CD4-positive, alpha-beta T cell treated with Interleukin-4 for 1 hour (primary cell): ENCODE data around the gene PLCB4.

ENCODE experiments used
- DNase-seq, 2 donors: peaks; one replicate each; pipeline ENCODE4 v3.0.0-alpha.2; 2020 to 2022

Gene PLCB4

DNA sequence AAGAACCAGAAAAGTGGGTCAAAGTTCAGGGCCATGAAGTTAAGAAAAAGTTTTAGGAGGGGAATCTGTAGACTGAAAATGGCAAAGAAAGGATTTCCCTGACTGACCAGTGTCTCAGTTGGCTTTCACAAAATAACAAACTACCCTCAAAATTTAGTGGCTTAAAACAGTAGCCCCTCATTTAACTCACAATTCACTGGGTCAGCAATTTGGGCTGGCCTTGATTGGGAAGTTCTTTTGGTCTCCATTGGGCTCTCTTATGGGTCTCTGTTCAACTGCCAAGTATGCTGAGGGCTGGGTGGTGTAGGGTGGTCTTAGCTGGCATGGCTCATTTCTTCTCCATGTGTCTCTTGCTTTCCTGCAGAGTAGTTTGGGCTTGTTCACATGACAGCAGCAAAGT lies 161.5 kb downstream of the PLCB4 start:
- no peak for DNase-seq

DNA sequence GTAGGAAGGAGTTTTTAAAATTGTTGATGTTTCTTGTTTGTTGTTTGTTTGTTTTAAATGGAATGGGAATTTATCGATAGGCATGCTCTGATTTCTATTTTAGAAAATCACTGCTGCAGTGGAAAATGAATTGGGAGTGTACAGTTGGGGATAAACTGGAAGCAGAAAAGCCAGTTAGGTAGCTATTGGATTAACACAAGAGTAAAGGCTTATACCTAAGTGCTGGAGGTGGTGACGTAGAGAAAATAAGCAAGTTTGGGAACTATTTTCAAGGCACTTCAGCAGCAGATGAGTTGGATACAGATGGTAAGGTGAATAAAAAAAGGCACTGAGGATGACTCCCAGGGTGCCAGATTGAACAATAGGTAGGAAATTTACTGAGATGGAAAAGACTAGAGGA lies 164.9 kb downstream of the PLCB4 start:
- no peak for DNase-seq

DNA sequence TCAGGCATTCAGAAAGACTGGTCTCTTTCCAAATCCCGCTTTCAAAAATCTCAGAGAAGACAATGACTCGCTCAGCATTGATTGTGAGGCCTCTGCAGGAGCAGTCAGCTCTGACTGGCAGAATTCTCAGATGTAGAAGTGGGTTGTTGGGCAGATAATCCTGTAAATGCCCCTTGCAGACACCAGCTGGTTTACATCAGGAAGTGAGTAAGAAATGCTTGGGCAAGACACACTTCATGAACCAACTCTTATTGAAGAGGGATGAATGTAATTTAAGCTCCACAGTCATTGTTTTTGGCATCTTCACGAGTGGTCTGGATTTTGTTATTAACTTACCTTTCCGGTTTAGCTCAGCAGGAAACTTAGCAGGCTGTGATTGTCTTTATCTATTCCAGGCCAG lies 166.6 kb downstream of the PLCB4 start:
- no peak for DNase-seq

DNA sequence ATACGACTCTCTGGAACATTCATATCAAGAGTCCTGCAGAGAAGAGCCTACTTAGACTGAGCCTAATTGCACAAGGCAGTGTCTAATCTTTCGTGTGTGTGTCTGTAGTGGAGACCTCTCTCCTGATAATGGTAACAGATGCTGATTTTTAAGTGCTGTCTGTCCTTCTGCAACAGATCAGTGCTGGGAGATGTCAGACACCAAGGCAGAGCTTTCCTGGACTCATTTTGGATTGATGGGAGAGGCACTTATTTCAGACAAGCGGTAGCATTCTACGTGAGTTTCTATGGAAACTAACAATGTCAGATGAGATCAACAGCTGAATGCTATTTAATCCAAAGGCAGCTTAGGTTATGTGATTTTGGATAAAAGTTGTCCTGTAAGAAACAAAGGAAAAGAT lies 167.6 kb downstream of the PLCB4 start:
- no peak for DNase-seq

DNA sequence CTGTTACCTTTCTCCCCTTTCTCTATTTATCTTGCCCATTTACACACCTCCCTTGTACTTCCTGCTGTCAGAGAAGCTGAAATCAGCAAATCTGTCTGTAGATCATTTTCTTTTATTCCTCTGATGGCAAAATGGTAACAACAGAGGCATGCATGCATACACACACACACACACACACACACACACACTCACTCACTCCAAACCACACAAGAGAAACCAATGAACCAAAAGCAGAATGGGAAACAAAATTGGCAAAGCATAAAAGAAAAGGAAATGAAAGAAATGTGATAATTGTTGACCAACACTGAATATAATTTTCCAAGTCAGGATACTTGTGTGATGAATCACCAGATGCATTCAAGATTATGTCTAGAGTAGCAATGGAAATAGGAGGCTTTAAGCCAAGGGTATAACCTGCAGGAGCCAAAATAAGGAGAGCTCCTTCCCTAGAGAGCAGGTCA lies 172.4 kb downstream of the PLCB4 start:
- no peak for DNase-seq

DNA sequence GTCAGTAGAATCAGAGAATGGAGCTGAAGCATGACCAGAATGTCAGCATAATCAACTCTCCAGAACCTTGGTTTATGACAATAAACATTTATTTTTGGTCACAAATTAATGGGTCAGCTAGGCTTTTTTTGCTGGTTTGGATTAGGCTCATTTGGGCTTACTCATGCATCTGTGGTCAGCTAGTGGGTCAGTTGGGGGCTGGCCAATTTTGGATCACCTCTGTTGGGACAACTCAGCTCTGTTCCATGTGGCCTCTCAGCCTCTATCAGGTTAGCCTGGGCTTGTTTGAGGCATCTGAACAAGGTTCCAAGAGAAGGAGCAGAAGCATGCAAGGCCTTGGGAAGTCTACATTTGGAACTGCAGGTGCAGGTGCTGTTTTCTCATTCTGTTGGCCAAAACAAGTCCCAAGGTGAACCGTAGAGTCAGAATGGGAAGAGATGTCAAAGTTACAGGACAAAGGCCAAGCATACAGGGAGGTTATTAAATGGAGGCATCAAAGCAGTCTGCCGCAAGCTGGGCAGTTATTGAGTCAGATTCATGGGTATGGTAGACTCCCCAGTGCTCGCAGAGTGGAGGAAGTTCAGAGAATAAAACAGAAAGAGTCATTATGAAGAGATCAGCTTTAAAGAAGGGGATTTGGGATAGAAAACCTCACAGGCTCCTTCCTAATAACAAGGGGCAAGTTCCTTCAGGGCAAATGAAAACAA lies 173.0 kb downstream of the PLCB4 start:
- DNase-seq: no peak

DNA sequence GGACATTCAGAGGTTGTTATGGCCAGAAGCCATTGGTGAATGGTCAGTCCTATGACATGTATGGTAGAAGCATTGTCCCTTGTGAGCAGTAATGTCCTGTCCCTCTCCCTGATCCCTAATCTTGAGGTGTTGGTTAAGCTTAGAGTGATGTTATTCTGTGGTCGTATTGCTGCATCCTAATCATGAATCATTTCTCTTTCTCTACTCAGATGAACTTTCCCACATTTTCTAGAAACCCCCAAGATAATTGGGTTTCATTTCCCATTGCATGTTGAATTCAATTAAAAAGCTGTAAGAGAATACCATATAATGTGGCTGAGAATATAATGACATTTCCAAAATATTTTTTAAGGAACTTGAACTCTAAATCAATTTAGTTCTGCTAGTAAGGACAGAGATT lies 175.1 kb downstream of the PLCB4 start:
- no peak for DNase-seq

DNA sequence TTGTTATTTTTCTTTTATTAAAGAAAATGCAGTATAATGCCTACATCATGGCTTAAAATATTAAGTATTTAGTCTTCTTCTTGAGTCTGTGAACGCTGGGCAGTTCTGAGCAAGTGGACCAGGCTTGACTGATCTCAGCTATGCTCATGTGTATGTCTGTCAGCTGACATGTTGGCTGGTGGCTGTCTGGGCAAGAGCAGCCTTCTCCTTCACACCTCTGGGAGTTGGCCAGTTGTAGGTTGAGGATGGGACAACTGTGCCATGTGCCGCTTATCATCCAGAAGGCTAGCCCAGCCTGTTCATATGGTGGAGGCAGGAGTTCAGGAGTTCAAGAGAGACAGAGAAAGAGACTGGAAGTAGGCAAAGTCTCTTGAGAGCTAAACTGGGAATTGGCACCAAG lies 175.9 kb downstream of the PLCB4 start:
- no peak for DNase-seq

DNA sequence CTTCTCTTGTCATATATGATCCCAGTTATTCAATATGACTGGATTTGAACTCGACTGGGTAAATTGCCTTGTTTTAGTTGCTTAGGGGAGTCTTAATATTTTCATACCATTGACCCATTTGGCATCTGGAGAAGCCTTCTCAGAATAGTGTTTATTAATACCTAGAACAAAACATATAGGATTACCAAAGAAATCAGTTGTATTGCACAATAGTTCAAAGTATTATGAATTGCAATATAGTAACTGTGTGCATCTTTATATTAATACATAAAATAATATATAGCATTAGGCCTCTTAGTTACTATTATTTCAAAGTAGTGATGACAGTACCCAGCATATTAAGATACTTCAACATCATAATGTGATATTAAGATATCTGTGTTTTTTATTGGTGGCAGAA lies 177.8 kb downstream of the PLCB4 start:
- DNase-seq: no peak

DNA sequence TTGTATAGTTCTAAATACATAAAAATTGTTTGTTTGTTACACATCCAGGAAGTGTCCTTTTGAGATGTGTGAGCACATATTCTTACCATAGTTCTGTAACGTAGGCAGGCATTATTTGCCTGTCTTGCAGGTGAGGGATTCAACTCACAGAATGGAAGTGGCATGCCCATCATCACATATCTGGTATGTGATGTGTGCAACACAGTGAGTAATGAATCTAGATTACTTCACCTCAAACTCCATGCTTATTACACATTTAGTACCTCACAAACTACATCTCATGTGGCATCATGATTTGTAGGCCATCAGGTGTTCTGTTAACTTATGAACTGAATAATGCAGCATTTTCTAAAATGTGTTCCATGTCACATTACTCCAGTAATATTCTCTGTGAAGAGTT lies 181.6 kb downstream of the PLCB4 start:
- no peak for DNase-seq

DNA sequence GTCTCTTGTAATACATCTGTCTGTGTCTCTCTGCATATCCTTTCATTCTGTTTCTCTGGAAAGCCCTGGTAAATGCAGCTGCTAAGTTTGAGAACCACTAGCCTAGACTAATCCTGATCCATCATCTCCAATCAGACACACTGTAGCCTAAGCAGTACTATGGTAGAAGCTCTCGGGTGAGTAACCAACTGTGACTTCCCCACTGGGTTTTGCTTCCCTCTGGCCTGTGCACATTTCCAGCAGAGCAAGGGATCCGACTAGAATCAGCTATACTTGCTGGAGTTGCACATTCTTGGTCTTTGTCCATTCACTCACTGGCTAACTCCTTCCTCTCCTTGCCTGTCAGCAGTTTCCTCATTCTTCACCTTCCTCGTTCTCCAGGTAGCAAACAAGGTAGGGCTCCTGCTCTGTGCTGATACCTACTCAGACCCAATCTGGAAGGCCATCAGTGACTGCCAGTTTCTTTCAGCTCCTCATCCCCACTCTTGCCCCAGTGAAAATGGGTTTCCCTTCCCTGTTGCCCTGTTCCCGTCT lies 184.2 kb downstream of the PLCB4 start:
- DNase-seq: no peak

DNA sequence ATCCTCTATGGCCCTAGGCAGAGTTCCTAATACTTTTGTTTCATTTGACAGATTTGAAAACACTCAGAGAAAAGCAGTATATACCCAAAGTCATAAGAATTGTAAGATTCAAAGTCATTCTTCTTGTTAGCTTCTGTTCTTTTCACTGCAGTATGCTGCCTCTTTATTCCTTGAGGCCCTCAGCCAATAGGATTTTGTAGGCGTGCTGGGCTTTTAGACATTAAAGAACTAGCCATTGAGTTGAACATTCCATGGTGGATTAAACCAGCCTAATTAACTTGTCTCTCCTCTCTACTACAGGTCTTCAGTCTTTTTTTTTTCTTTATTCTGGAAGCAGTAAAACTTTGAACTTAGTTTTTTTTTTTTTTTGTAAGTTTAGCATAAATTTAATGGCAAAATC lies 186.3 kb downstream of the PLCB4 start:
- DNase-seq: no peak

DNA sequence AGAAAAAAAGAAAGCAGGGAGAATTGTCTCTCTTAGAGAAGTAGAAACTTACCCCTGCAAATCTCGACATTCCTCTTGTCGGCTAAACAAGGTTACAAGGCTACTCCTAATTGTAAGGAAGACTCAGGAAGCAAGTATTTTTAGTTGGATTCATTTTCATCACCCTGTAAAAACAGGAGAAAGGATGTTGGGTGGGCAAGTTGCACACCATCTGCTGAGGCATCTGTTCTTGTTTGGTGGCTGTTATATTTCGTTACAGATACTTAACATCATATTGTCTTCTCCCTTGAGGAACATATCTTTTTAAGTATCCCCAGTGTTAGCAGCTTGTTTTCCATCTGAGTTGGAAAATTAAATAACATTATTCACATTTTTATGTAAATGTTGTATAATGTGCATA lies 187.5 kb downstream of the PLCB4 start:
- DNase-seq: no peak

DNA sequence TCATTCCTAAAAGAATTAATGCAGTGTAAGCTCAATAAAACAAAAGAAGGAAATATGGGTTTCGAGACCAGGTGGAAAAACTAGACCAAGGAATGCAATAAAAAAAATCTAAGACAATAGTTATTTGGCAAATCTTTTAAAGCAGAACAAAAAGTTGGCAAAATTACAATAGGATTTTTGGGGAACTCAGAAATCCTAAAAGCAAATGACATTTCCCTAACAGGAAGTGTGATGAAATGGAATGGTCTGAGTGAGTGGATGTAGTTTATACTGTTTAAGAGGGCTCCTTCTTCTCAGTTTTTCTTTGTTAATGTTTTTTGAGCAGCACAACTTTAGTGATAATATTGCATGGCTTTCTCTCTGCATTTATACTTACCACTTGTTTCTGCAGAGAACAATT lies 190.0 kb downstream of the PLCB4 start:
- no peak for DNase-seq

DNA sequence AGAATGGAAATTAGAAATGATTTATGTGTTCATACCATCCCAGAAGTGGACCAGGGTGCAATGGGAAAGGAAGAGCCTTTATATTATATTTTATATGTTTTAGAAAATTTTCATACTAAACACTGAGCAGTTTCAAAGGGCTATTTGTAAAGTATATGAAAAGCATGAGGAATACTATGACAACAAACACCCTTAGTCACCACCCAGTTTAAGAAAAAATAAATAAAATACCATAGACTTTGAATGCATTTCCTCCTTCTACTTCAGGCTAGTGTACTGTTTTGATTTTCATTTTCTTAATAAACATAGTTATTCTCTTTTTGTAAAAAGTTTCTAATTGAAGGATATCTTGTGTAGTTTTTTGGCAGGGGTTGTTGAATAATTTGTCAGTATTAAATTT lies 191.1 kb downstream of the PLCB4 start:
- DNase-seq: no peak

DNA sequence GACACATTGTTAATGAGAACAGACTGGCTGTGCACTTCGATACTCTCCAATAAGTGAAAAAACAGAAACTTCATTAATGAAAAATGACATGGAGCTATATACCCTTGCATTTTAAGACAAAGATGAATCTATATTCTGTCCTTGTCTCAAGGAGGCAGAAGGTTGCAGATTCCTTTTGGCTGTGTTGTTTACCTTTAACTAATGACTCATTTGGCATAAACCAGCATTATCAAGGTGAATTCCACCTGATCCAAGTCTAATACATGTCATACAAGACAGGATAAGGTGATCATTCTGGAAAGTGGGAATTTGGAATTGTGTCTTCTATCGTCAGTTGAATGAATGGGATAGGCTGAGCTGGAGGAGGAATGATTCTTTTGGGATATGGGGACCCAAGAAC lies 192.9 kb downstream of the PLCB4 start:
- no peak for DNase-seq

DNA sequence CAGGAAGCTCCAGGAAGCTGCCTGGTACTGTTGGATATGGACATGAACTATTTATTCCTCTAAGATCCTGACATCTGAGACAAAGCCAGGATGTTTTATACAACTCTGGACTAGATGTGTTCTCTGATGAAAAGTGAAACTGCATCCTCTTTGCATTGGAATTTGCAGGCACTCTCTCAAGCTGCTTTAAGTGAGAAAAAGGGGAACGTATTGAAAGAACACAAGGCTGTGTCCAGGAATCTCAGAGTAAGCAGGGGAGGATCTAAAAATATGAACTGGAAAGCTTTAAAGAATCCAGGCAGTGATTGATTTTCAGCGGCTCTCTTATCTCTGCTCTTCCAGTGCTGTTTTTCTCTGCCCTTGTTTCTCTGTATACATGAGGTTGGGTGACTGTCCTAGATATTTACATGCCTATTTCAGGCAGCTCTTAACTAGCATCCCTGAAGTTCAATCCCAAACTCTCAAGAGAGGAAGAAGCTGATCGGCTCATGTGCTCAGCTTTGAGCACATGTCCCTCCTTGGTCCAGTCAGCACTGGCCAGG lies 193.8 kb downstream of the PLCB4 start:
- DNase-seq: no peak

DNA sequence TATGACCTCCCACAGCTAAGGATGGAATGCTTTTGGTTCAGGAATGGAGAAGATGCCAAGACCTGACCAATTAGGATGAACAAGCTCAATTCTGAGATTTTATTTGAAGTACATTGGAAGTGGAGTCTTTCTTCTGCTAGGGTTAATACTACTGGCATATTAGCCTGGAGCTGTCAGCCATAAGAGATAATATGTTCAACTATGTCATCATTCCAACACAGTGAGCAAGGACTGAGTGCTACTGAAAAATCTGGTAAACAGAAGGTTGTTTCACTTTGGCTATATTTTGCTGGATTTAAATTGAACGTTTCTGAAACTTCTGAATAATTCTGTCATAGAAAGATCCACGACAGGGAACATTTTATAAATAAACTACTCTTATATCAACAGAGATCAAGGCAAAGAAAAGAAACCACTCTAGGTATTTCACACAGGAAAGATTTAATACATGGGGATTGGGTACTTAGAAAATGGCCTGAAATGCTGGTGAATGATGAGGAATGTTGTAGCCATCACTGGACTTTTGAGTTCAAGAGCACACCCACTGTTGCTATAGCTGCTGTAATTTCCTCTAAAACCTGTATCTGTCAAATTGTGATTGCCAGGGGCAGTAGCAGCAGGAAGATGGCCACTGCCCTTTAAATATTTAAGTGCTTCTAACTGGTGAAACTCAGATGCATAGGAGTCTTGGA lies 200.5 kb downstream of the PLCB4 start:
- DNase-seq: no peak

DNA sequence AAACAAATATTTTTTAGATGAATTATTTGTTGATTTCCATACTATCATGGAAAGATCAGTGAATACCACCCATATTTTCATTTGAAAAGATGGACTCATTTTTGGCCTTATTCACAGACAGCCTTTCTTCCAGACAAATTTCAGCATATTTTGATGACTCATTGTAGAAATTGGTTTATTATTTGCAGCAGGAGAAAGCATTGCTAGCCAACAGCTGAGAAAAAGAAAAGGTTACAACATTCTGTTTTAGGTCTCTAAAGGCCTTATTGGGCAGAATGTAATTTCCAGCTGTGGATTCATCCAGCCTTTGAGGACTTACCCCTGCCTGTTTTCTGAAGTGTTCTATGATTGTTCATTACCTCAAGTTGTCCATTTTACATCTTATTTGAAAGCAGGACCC lies 201.9 kb downstream of the PLCB4 start:
- no peak for DNase-seq

DNA sequence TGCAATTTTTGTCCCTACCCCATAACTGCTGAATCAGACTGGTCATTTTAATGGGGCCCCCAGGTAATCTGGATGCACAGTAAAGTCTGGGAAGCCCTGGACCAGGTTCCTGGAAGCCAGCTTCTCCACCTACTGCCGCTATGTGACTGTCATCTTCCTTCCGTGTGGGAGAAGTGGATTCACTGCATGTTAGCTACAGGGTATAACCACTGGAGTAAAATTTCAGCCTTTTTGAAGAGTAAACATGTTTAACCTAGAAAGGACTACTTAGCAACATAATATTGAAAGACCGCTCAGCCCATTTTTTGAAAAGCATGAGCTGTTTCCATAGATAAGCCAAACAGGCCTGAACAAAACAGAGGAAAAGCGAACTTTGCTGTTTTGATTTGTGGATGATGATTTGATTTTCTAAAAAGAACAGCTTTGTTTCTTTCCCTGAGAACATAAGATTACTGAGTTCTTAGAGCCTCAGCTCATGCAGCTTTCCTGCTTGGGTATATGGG lies 208.1 kb downstream of the PLCB4 start:
- no peak for DNase-seq

DNA sequence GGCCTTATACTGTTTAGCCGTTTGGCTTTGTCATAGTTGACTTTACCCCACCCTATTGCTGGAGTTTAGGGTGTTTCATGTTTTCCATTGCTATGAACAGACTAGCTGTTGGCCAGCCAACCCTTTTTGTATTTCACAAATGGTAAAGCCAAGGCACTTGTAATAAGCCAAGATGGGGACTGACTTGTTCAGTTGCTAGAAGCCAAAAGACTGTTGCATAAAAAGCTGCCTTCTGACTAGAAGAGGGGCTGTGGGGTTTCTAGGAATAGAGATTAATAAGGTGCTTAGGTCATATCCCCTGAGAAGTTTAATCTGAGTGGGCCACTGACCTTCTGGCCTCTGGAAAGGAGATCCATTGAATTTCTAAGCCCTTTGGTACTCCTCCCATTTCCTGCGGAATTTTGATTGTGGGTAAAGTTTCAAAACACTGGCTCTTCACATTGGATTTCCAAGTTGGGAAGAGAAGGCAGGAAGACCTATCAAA lies 211.1 kb downstream of the PLCB4 start:
- DNase-seq: no peak

DNA sequence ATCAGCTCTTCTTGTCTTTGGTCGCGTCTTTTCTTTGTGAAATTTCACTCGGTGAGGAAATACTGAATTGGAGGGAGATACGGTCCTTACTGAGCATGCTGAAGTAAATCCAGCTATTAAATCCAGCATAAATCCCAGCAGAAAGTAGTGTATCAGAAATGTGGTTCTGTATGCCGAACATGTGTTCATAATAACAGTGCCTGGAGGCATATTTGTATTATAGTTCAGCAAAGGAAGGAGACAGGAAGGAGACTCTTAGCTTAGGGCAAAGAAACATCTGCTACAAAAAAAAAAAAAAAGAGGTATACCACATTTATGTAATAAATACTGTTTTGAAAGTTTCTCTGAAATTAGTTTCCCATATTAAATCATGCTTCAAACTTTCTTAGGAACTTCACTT lies 211.8 kb downstream of the PLCB4 start:
- no peak for DNase-seq

DNA sequence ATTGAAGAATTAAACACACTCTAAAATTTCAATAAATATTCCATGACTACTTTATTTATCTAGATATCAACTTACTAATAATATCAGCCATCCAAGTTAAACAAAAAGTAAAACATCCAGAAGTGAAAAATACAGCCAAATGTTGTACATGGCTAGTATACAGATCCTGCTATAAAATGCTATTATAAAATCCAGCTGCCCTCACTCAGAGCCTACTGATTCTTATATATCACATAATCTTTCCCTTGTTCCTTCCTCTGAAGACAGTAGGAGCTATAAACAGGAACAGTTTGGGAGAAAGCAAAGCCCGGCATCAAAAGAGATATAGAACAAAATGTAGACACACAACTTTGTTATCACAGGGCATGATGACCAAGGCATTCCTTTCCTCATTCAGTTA lies 212.9 kb downstream of the PLCB4 start:
- DNase-seq: no peak

DNA sequence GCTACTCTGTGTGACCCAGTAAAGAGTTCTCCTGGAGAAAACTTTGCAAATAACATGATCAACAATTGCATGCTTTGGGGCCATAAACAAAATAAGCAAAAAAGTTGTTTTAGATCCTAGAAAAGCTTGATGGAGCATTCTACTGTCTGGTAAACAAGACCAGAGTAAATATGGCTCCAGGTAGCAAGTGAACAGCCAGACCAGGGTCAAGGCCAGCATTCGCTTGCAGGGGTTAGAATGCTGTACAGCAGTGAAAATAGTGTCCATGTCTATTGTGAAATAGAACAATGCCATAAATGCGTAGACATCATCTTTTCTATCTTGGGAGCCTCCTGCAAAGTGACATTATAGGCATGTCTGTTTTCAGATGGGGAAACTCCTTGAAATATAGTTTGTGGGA lies 216.7 kb downstream of the PLCB4 start:
- no peak for DNase-seq
